ENCODE measurements around the gene PHPT1. TPM values are rescaled to one million over a fixed set of nuclear protein-coding genes. Genes with fewer than 3 reads are reported as not detected.

Gene PHPT1
- total and polyA plus RNA-seq, 8 donors, result 75.2 to 189 (median 84.0) TPM

DNA sequence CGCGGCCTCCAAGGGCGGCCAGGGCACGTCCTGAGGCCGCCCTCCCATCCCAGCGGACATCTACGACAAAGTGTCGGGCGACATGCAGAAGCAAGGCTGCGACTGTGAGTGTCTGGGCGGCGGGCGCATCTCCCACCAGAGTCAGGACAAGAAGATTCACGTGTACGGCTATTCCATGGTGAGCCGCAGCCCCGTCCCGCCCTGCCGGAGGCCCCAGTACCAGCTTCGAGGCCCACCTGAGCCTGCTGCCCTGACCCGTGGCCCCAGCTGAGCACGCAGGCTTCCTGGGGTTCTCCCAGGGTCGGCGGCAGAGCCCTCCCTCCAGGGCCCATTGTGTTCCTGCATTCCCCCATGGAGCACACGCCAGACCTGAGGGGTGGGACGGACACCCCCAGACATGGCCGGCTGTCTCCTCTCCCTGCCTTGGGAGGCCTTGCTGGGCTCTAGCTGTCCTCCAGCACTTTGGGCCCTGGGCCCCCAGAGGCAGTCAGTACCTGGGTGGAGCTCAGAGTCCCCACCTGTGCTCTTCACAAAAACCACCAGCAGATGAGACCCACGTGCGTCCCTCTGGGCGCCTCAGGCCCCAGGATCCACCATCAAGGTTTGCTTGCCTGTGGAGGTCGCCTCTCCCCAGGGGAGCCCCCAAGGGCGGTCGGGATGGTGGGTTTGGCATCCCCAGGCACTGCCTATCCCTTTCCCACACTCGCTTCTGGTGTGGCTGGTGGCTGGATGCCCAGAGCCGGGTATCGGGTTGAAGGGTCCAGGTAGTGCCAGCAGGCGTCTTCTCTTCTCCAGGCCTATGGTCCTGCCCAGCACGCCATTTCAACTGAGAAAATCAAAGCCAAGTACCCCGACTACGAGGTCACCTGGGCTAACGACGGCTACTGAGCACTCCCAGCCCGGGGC, 1.0 kb downstream of the PHPT1 start:
- WGBS, 2 donors, result 33 to 37% methylated on average over 38 to 43 of the region's 43 CpGs
- no peaks in the 10 kb centered on the region for H3K27me3 ChIP-seq
- peak in 4 of 6 donors; percentile 31 to 86 (median 53) for DNase-seq
- H3K4me1 ChIP-seq, result peaks cover 24 to 25% (median 24%) of the 10 kb centered on the region in 3 donors
- TF ChIP-seq CTCF (IDR thresholded peaks at IDR 0.05), result no peak
- no peak for FAIRE-seq
- no peak for ATAC-seq
- peak overlapping the region; percentile 66 to 94 (median 90) for H3K4me3 ChIP-seq
- intact Hi-C loops (cut with DNase I), result loop anchor here in 2 of 3 donors (10.0 kb wide), 2 partner anchors 55 to 95 kb away; partner anchors contain the start of genes C8G (in 1 of the 2), CCDC183 (in 1 of the 2), FBXW5 (in 1 of the 2) and TMEM141 (in 1 of the 2)
- no peaks in the 10 kb centered on the region for H3K9me3 ChIP-seq
- peaks cover 0 to 10% (median 0%) of the 10 kb centered on the region in 3 donors for H3K36me3 ChIP-seq
- H3K27ac ChIP-seq, result peak overlapping the region in 3 of 4 donors; percentile 74 to 91 (median 89)

GRCh38 chr9:136850866-136851775, 1.9 kb downstream of the PHPT1 start:
- Histone ChIP-seq H3K4me3 (peak overlapping the region in 1 of 4 donors; percentile 94), H3K27me3 (no peaks in the 10 kb centered on the region), H3K36me3 (peaks cover 0 to 10% (median 0%) of the 10 kb centered on the region in 3 donors), H3K4me1 (peaks cover 24 to 25% (median 24%) of the 10 kb centered on the region in 3 donors), H3K9me3 (no peaks in the 10 kb centered on the region), H3K27ac (peak overlapping the region in 2 of 4 donors; percentile 28 to 42)
- 71% methylated on average over 21 to 23 of the region's 23 CpGs for WGBS, 2 donors
- no peak for TF ChIP-seq CTCF (IDR thresholded peaks at IDR 0.05)
- intact Hi-C loops (cut with DNase I), result no loop called here
- ATAC-seq, result no peak
- FAIRE-seq, result no peak
- DNase-seq, result peak; percentile 37 to 82 (median 56)

DNA sequence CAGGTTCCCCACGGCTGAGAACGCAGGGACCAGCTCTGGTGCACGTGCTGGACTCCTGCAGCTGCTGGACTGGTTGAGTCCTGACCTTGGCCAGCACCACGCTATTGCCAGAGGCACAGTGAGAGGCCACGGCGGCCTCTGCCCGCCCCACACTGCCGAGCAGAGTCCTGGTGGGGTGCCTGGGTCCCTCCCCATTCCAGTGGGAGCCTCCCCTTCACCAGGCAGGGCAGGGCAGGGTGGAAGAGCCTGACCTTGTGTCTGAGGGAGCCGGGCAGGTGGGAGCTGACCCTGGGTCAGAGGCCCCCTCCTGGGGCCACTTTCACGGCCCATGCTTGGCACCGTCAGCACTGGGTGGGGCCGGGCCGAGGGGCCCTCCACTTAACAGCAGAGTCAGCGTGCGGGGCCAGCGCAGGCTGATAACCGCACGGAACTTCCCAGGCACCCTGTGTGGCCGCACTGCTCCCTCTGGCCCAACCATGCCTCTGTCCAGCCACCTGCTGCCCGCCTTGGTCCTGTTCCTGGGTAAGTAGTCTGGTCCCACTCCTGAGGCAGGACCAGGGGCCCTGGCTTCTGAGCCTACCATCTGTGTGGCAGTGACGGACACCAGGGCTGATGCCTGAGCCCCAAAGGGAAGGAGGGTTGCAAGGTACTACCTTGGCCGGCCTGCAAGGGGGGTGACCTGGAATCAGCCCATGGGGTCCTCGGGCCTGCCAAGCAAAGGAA, 2.9 kb downstream of the PHPT1 start, which contains the start of gene MAMDC4:
MAMDC4 (plus strand) TSS at position 406 of the 723 bp plus-strand sequence; CDS start at position 477, 71 bp downstream.
- FAIRE-seq (no peak), ATAC-seq (peak in 2 of 4 donors; percentile 5 to 9), DNase-seq (peak; percentile 67 to 88 (median 78))
- intact Hi-C loops (cut with DNase I), result no loop called here
- H3K4me3 ChIP-seq, result no peak within 1 kb of the TSS
- peaks cover 0 to 10% (median 0%) of the 10 kb centered on the region in 3 donors for H3K36me3 ChIP-seq
- no peaks in the 10 kb centered on the region for H3K9me3 ChIP-seq
- 32 to 43% methylated on average over 23 of the region's 23 CpGs for WGBS, 2 donors
- peaks cover 22 to 26% (median 24%) of the 10 kb centered on the region in 3 donors for H3K4me1 ChIP-seq
- H3K27ac ChIP-seq, result peak within 1 kb of the TSS in 3 of 4 donors; percentile 28 to 43 (median 42)
- TF ChIP-seq CTCF (IDR thresholded peaks at IDR 0.05), result no peak
- no peaks in the 10 kb centered on the region for H3K27me3 ChIP-seq

Data from pancreas (tissue), 10 donors.